Measurements from ENCODE around the gene AGK.

DNA sequence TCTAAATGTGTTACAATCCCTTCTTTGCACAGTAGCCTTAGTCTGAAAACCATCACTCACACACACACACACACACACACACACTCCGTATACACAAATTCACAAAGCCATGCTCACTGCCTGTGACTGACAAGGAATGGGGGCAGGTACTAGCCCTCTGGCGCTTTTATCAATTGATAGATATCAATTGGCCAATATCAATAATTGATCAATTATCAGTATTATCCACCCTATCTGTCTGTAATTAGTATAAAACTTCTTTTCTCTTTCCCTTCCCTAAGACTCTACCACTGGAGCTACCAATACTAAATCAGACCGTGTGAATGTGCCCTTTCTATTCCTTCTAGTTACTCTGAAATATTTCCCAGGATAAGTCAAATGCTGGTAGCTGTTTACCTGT, 148.7 kb downstream of the AGK start:
- TF ChIP-seq CTCF (IDR thresholded peaks at IDR 0.05) (no peak), EZH2 (IDR thresholded peaks at IDR 0.05; ENCODE audit: borderline replicate concordance, insufficient read depth, low read depth, low read length, poor library complexity, severe bottlenecking) (no peak)
